ENCODE measurements around the gene TNFRSF1A. TPM values are rescaled to one million over a fixed set of nuclear protein-coding genes. Genes with fewer than 3 reads are reported as not detected.

TNFRSF1A gene
- total RNA-seq, 1 experiment from 2014 or later, result 95.1 TPM

GRCh38 chr12:6378709-6379472, 37.0 kb upstream of the TNFRSF1A start:
- H3K4me1 ChIP-seq (ENCODE audit: insufficient read depth, low read length), result peaks cover 47% of the 10 kb centered on the region
- no peaks in the 10 kb centered on the region for H3K9me2 ChIP-seq (replicated peaks; ENCODE audit: low read length)
- POLR2A ChIA-PET (ENCODE audit: unreplicated experiment), result no interaction called here
- DNase-seq, result no peak
- TF ChIP-seq EZH2 (IDR thresholded peaks at IDR 0.05; ENCODE audit: low read length, unreplicated experiment) (no peak), EZH2phosphoT487 (IDR thresholded peaks at IDR 0.05; ENCODE audit: borderline replicate concordance, low read length) (no peak), CTCF (conservative IDR thresholded peaks at IDR 0.05; ENCODE audit: low read depth, low read length) (no peak)
- CTCF ChIA-PET, result no interaction called here
- H3K4me2 ChIP-seq (ENCODE audit: low read length), result no peak overlapping the region
- no peaks in the 10 kb centered on the region for H3K36me3 ChIP-seq (ENCODE audit: low read depth, low read length)
- peaks cover 11% of the 10 kb centered on the region for H3K79me2 ChIP-seq (ENCODE audit: low read length)
- no peak for ATAC-seq
- no peaks in the 10 kb centered on the region for H3F3A ChIP-seq (ENCODE audit: low read length, unreplicated experiment)
- BruUV-seq (replicated peaks), result no TSS peak
- no peak overlapping the region for H3K27ac ChIP-seq (ENCODE audit: low read length)
- no peaks in the 10 kb centered on the region for H3K27me3 ChIP-seq (ENCODE audit: low read length)
- no peak overlapping the region for H3K9ac ChIP-seq (ENCODE audit: low read length)
- H2AFZ ChIP-seq (ENCODE audit: low read length), result no peak overlapping the region
- no peak overlapping the region for H3K4me3 ChIP-seq (ENCODE audit: low read length)
- no peaks in the 10 kb centered on the region for H3K9me3 ChIP-seq (ENCODE audit: low read length)
- intact Hi-C loops (cut with micrococcal nuclease), result no loop called here
- H4K20me1 ChIP-seq (ENCODE audit: low read length), result no peaks in the 10 kb centered on the region

- Histone ChIP-seq H3K36me3 (ENCODE audit: low read depth, low read length) (no peaks in the 10 kb centered on the region), H3K4me1 (ENCODE audit: insufficient read depth, low read length) (peaks cover 49% of the 10 kb centered on the region), H3K9me2 (replicated peaks; ENCODE audit: low read length) (no peaks in the 10 kb centered on the region), H3K79me2 (ENCODE audit: low read length) (no peaks in the 10 kb centered on the region), H3K4me2 (ENCODE audit: low read length) (no peak overlapping the region), H3K27ac (ENCODE audit: low read length) (no peak overlapping the region), H4K20me1 (ENCODE audit: low read length) (no peaks in the 10 kb centered on the region), H3F3A (ENCODE audit: low read length, unreplicated experiment) (peaks cover 5% of the 10 kb centered on the region), H3K9ac (ENCODE audit: low read length) (no peak overlapping the region), H2AFZ (ENCODE audit: low read length) (no peak overlapping the region), H3K9me3 (ENCODE audit: low read length) (no peaks in the 10 kb centered on the region), H3K27me3 (ENCODE audit: low read length) (no peaks in the 10 kb centered on the region), H3K4me3 (ENCODE audit: low read length) (no peak overlapping the region)
- ATAC-seq (peak; percentile 23; the same call in 1 of the 2 replicates), DNase-seq (no peak)
- no peak for TF ChIP-seq EZH2 (IDR thresholded peaks at IDR 0.05; ENCODE audit: low read length, unreplicated experiment)
- no peak for TF ChIP-seq CTCF (conservative IDR thresholded peaks at IDR 0.05; ENCODE audit: low read depth, low read length)
- TF ChIP-seq EZH2phosphoT487 (IDR thresholded peaks at IDR 0.05; ENCODE audit: borderline replicate concordance, low read length), result no peak
- intact Hi-C loops (cut with micrococcal nuclease), result no loop called here
- ChIA-PET POLR2A (ENCODE audit: unreplicated experiment) (interaction anchor here (1.0 kb wide), 1 partner anchor 41 kb away, joined by 3 read pairs; no protein-coding TSS in a partner anchor), CTCF (interaction anchor here (0.6 kb wide), 1 partner anchor 39 kb away, joined by 4 read pairs; no protein-coding TSS in a partner anchor)
- no TSS peak for BruUV-seq (replicated peaks)
These were observed 35.8 kb upstream of the TNFRSF1A start for GRCh38 chr12:6377667-6377994.
